ACC112 (cell line): ENCODE data around the gene ARHGDIG.

Source experiments
- H2AFZ ChIP-seq: fragments of 200-600 bp; sonication (generic); one replicate; pipeline ENCODE4 v1.6.0; 2017; ENCODE audit warnings: antibody characterized with exemption, low read length; ENCODE audit not compliant: unreplicated experiment
- H3K27ac ChIP-seq: fragments of 200-600 bp; sonication (generic); 2 replicates; pipeline ENCODE4 v1.5.1; 2014; ENCODE audit warnings: low read depth, mild to moderate bottlenecking, antibody characterized with exemption, low read length, moderate library complexity
- H3K27me3 ChIP-seq: fragments of 200-600 bp; sonication (generic); 2 replicates; pipeline ENCODE4 v1.6.1; 2014; ENCODE audit warnings: mild to moderate bottlenecking, antibody characterized with exemption, low read length, moderate library complexity, mixed read lengths; ENCODE audit not compliant: insufficient read depth
- H3K36me3 ChIP-seq: fragments of 200-600 bp; sonication (generic); 2 replicates; pipeline ENCODE4 v1.6.1; 2016; ENCODE audit warnings: mild to moderate bottlenecking, antibody characterized with exemption, low read length, moderate library complexity, mixed read lengths; ENCODE audit not compliant: insufficient read depth
- H3K4me1 ChIP-seq: fragments of 200-600 bp; sonication (generic); one replicate; pipeline ENCODE4 v1.6.1; 2016; ENCODE audit warnings: low read length, mixed read lengths; ENCODE audit not compliant: insufficient read depth, unreplicated experiment, control insufficient read depth
- H3K4me3 ChIP-seq: fragments of 200-600 bp; sonication (generic); 2 replicates; pipeline ENCODE4 v1.5.1; 2014; ENCODE audit warnings: mild to moderate bottlenecking, low read depth, low read length
- H3K79me2 ChIP-seq: fragments of 200-600 bp; sonication (generic); one replicate; pipeline ENCODE4 v1.6.0; 2016; ENCODE audit warnings: low read length; ENCODE audit not compliant: control insufficient read depth, unreplicated experiment, insufficient read depth

The ARHGDIG gene

DNA sequence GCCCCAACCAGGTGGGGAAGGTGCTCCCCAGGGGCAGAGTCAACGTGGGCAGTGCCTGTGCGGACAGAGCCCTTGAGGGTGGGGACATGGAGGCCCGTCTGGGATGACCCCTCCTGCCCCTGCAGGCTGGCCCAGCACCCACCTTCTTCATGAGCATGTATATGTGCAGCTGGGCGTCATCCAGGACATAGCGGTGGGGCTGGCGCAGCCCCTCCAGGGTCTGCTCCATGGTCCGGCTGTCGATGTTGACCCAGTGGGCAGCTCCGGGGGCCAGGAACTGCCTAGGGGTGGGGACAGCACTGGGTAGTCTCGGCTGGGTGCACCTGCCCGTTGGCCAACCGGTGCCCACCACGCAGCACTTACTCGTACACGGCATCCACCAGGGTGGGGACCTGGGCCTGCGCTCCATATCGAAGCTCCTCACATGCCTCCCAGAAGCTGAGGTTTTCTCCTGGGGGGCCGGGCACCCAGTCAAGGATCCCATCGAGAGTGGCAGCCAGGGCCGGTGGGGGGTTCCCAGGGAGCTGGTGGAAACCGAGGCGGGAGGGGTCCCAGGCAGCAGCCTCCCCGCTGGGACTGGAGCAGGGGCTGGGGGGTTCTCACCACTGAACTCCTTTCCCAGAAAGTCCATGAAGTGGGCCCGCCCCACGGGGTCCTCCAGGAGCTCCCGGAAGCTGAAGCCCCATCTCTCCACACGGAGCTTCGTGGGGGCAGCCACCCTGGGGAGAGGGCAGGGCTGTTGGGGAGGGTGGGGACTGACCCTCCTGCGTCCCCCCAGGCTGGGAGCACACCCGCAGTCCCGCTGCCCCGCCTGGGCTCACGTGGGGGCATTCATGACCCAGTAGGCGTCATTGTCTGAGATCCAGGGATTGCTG is 9.8 kb upstream of the ARHGDIG start:
- Histone ChIP-seq H3K79me2 (no peaks in the 10 kb centered on the region), H3K36me3 (no peaks in the 10 kb centered on the region), H2AFZ (no peak overlapping the region), H3K4me3 (no peak overlapping the region), H3K27me3 (peaks cover 4% of the 10 kb centered on the region; the same call in 1 of the 2 replicates), H3K4me1 (no peaks in the 10 kb centered on the region), H3K27ac (no peak overlapping the region)

DNA sequence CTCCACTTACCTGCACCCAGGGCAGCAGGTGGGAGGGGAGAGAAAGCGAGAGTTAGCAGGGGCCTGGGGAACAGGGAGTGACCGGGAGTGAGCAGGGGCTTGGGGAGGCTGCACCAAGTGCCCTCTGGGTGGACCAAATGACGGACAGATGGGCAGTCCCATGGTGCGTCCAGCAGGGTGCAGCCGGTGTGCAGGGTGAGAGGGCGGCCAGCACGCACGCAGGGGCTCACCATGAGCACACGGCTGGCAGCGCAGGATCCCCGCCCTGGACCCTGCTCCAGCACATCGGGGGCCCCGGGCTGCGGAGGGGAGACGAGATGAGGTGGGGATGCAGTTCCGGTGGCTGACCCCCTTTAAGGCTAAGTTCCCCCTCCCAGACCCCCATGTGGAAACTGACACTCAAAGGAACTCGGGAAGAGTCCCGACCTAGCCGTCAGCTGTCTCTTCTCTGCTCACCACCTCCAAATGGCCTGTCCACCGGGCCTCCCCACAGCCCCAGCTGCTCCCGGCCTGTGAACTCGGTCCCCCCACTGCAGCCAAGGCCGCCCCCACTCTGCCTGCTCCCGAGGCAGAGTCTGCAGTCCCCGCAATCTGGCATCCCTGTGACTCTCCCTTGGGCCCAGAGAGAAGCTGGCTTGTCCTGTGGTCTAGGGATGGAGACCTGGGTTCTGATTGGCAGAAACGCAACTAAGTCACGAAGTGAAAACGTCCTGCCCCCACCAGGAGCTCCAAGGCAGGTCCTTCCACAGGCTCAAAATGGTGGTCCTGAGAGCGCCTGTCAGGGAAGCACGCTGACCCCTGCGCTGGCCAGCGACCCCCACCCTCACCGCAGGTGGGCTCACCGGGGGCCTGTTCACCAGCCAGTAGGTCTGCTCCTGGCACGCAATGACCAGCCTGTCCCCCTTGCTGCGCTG is 7.5 kb upstream of the ARHGDIG start:
- Histone ChIP-seq H3K27me3 (peaks cover 4% of the 10 kb centered on the region; the same call in 1 of the 2 replicates), H3K4me3 (no peak overlapping the region), H3K27ac (no peak overlapping the region), H3K36me3 (no peaks in the 10 kb centered on the region), H3K4me1 (no peaks in the 10 kb centered on the region), H3K79me2 (no peaks in the 10 kb centered on the region), H2AFZ (no peak overlapping the region)

DNA sequence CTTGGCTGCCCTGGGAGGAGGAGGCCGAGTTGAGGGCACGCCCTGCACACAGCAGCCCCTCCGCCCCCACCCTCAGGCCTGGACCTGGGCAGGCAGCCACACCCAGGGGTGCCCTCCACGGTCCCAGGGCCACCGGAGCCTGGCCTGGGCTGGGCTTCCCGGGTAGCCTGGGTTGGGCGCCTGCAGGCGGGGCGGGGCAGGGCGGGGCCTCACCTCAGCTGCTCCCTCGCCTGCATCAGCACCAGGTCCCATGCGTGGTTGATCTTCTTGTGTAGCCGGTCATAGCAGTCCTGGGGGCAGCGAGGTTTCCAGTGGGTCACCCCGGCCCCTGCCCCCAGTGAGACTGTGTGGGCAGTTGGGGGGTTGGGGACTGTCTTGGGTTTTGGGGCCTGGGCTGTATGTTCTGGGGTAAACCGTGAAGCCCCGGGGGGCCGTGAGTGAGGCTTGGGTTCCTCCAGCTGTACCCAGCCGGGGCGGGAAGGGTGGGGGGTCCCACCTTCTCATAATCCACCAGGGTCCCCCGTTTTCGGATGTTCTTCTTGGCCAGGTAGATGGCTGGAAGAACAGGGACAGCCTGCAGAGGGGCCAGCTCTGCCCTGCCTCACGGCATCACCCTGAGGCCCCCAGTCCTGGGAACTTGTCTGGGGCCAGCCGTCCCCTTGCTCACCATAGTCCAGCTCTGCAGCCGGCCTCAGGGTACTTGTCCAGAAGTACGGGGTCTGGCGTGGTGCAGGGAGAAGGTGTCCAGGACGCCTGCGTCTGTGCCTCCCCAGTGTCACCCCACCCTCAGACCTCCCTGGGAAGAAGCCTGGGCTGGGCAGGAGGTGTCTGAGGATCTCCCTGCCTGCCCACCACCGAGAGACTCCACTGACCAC is 6.6 kb upstream of the ARHGDIG start:
- H3K4me3 ChIP-seq = no peak overlapping the region
- H3K27me3 ChIP-seq = peaks cover 4% of the 10 kb centered on the region; the same call in 1 of the 2 replicates
- no peaks in the 10 kb centered on the region for H3K4me1 ChIP-seq
- H3K36me3 ChIP-seq = no peaks in the 10 kb centered on the region
- no peaks in the 10 kb centered on the region for H3K79me2 ChIP-seq
- no peak overlapping the region for H3K27ac ChIP-seq
- H2AFZ ChIP-seq = no peak overlapping the region

DNA sequence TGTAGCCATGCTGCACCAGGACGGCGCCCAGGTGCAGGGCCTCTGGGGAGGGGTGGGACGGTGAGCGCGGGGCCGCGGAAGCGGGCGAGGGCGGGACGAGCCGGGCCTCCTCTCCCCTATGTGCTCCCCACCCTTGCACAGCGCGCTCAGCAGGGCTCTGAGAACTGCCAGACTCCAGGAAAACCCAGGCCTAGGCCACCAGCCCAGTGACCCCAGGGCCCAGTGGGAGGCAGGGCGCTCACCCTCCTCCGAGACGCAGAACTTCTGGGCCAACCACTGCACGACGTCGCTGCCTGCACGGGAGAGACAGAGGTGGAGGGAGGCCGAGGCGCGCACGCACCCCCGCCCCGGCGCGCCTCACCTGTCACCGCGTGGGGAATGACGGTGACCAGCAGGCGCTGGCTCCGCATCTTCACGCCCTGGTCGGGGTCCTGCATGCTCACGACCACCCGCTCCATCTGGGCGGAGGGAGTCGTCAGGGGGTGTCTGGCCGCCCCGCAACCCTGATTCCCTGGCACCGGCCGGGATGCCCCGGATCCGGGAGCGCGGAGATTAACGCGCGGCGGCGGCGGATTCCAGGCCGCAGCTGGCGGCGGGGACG is 5.2 kb upstream of the ARHGDIG start:
- no peaks in the 10 kb centered on the region for H3K36me3 ChIP-seq
- H3K27me3 ChIP-seq = peaks cover 12% of the 10 kb centered on the region; the same call in 1 of the 2 replicates
- H3K4me3 ChIP-seq = peak overlapping the region; percentile 77
- no peak overlapping the region for H3K27ac ChIP-seq
- H3K79me2 ChIP-seq = no peaks in the 10 kb centered on the region
- H3K4me1 ChIP-seq = no peaks in the 10 kb centered on the region
- peak overlapping the region; percentile 25 for H2AFZ ChIP-seq

DNA sequence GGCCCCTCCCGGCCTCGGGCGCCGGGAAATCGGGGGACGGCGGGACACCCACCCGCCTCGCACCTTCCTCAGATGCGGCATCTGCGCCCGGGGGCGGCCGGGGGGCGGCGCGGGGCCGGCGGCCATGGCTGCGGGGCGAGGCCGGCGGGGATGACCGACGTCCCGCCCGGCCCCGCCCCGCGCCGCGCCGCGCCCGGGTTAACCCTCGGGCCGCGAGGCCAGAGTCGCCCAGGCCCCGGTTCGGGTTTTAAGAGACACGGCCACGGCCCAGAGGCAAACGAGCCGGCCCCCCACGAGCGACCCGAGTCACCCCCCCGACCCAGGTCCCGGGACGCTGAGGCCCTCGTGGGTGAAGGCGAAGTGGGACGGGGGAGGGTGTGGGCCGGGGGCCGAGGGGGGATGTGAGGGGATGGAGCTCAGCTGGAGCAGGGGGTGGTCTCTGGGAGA is 4.6 kb upstream of the ARHGDIG start, which contains the start of gene RGS11:
Gene RGS11, minus strand, starts transcription at position 159 of the 447 bp plus-strand sequence. Its CDS starts 33 bp downstream, at position 126.
- Histone ChIP-seq H2AFZ (peak within 1 kb of the TSS; percentile 25), H3K27ac (no peak within 1 kb of the TSS), H3K79me2 (no peaks in the 10 kb centered on the region), H3K27me3 (peaks cover 16% of the 10 kb centered on the region; the same call in 1 of the 2 replicates), H3K4me3 (peak within 1 kb of the TSS; percentile 77), H3K4me1 (no peaks in the 10 kb centered on the region), H3K36me3 (no peaks in the 10 kb centered on the region)

DNA sequence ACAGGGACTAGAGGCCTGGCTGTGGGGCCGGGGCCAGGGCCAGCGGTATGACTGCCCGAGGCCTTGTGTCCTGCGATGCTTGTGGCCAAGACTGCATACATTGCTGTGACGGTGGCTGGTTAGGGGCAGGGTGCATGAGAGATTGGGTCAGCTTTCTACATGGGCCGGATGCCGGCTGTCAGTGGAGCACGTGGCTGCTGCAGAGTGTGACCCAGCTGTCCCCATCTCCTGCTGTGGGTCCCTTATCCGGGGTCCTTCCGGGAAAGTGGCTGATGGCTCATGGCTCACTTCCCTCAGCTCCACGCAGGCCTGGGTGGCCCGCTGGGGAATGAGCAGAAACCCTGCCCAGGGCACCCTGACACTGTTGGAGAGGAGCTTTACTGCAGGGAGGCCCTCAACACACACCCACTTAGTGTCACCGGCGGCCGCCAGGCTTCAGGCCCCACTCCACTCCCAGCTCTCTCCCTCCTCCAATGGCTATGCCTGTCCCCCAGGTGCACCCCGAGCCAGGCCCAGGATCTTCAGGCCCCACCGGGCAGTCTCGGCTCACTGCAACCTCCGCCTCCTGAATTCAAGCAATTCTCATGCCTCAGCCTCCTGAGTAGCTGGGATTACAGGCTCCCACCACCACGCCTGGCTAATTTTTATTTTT is 3.8 kb upstream of the ARHGDIG start:
- Histone ChIP-seq H2AFZ (no peak overlapping the region), H3K4me3 (no peak overlapping the region), H3K27ac (no peak overlapping the region), H3K36me3 (no peaks in the 10 kb centered on the region), H3K27me3 (peaks cover 23% of the 10 kb centered on the region), H3K4me1 (no peaks in the 10 kb centered on the region), H3K79me2 (no peaks in the 10 kb centered on the region)

DNA sequence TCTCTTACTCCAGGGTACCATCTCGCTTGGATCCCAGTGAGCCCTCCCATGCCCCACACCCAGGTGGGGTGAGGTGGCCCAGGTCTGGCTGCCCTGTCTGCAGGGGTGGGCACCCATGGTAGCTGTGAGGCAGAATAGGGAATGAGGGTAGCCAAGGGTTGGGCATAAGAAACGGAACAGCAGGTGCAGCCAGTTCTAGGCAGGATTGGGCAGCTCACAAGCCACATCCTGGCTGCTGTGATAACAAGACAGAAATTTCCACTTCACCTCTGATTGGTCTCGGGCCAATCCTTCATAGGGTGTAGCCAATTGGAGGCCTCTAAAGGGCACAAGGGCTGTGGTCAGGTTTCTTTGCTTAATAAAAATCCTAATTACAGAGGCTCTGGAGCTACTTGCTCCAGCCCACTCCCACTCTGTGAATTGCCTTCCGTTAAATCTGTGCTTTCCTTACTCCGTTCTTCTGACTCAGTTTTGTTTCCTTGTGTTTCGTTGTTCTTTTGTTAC is 1.5 kb upstream of the ARHGDIG start:
- no peaks in the 10 kb centered on the region for H3K36me3 ChIP-seq
- no peaks in the 10 kb centered on the region for H3K79me2 ChIP-seq
- no peak overlapping the region for H3K27ac ChIP-seq
- H3K4me3 ChIP-seq = no peak overlapping the region
- H2AFZ ChIP-seq = no peak overlapping the region
- no peaks in the 10 kb centered on the region for H3K4me1 ChIP-seq
- H3K27me3 ChIP-seq = peaks cover 30% of the 10 kb centered on the region

DNA sequence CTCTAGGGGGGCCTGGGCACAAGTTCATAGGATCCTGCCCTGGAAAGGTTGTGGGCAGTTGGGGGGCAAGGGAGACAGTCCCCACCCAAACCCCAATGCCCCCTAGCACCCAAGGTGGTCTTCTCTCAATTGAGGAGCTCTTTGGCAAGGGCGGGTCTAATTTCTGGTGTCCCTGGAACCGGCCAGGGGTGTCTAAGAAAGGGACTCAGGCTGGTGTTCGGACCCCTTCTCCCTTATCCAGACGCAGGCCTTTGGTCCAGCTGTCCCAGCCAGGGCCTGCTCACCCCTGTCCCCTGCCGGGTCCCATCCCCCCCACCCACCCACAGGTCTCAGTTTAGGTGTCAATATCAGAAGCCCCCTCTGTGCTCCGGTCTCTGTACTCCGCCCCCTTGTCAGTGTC is 860 bp upstream of the ARHGDIG start:
- Histone ChIP-seq H3K4me3 (no peak overlapping the region), H3K27ac (no peak overlapping the region), H2AFZ (no peak overlapping the region), H3K4me1 (no peaks in the 10 kb centered on the region), H3K27me3 (peaks cover 30% of the 10 kb centered on the region), H3K79me2 (no peaks in the 10 kb centered on the region), H3K36me3 (no peaks in the 10 kb centered on the region)

DNA sequence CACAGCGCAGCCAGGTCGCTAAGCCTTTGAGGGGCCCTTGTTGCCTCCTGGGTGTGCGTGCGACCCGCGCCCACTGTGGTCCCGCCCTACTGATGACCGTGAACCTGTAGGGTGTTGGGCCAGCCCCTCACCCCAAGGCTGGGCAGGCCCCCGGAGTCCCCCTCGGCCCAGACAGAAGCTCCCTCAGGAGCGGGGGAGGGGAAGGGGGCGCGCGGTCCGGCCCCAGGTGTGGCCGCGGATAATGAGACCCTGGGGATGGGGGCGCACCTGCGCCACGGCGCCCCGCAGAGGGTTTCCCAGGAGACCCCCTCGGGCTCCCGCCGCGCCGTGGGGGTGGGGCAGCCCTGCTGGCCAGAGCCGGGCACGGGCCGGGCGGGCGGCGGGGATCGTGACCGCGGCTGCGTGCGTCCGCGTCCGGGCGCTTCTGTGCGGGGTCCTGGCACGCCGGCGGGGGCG is 358 bp upstream of the ARHGDIG start:
- H3K4me1 ChIP-seq = no peaks in the 10 kb centered on the region
- peaks cover 29% of the 10 kb centered on the region for H3K27me3 ChIP-seq
- H3K79me2 ChIP-seq = no peaks in the 10 kb centered on the region
- H2AFZ ChIP-seq = no peak overlapping the region
- H3K4me3 ChIP-seq = no peak overlapping the region
- no peaks in the 10 kb centered on the region for H3K36me3 ChIP-seq
- H3K27ac ChIP-seq = no peak overlapping the region
